CD4-positive, alpha-beta T cell treated with Interleukin-6 at 100 ng/mL for 8 hours (primary cell): ENCODE results near the gene PCDHAC2.

Source experiments
- DNase-seq: peaks from one replicate; pipeline ENCODE4 v3.0.0-alpha.2; 2020; ENCODE audit warnings: mixed read lengths, low spot score

PCDHAC2 gene

GRCh38 chr5:140988608-140989007 lies 22.3 kb downstream of the PCDHAC2 start:
- no peak for DNase-seq

GRCh38 chr5:140989254-140990020 lies 23.2 kb downstream of the PCDHAC2 start:
- DNase-seq = no peak

- no peak for DNase-seq
Observed at GRCh38 chr5:140992828-140993227, 26.6 kb downstream of the PCDHAC2 start.

- no peak for DNase-seq
Observed at GRCh38 chr5:140996060-140996459, 29.8 kb downstream of the PCDHAC2 start.

- no peak for DNase-seq
Observed at GRCh38 chr5:140998921-140999410, 32.7 kb downstream of the PCDHAC2 start.

- no peak for DNase-seq
Observed at GRCh38 chr5:141001446-141001843, 35.2 kb downstream of the PCDHAC2 start.

- DNase-seq = no peak
Observed at GRCh38 chr5:141001844-141002604, 35.7 kb downstream of the PCDHAC2 start.

- DNase-seq = no peak
Observed at GRCh38 chr5:141002605-141002965, 36.3 kb downstream of the PCDHAC2 start.

GRCh38 chr5:141003031-141003430 lies 36.8 kb downstream of the PCDHAC2 start:
- DNase-seq = no peak

- no peak for DNase-seq
Observed at GRCh38 chr5:141003791-141004611, 37.7 kb downstream of the PCDHAC2 start.

GRCh38 chr5:141007791-141008190 lies 41.5 kb downstream of the PCDHAC2 start:
- DNase-seq = no peak

- no peak for DNase-seq
Observed at GRCh38 chr5:141010047-141010793, 43.9 kb downstream of the PCDHAC2 start.

- no peak for DNase-seq
Observed at GRCh38 chr5:141017943-141018342, 51.7 kb downstream of the PCDHAC2 start.
